NCI-H2227 (cell line): ENCODE results near the gene NRXN3.

Source experiments
- DNase-seq: peaks from one replicate; lab custom pipeline; 2025; ENCODE audit not compliant: unreplicated experiment; lab: John Stamatoyannopoulos, UW

The NRXN3 gene

GRCh38 chr14:79177106-79177505, 1006.9 kb downstream of the NRXN3 start:
- DNase-seq, result no peak

- DNase-seq, result no peak
Observed at GRCh38 chr14:79178719-79179118, 1008.5 kb downstream of the NRXN3 start.

- DNase-seq, result peak; percentile 1
Observed at GRCh38 chr14:79179985-79180384, 1009.8 kb downstream of the NRXN3 start.

- no peak for DNase-seq
Observed at GRCh38 chr14:79180656-79181055, 1010.5 kb downstream of the NRXN3 start.

GRCh38 chr14:79186523-79186922, 1016.4 kb downstream of the NRXN3 start:
- DNase-seq, result no peak

GRCh38 chr14:79193689-79194477, 1023.7 kb downstream of the NRXN3 start:
- no peak for DNase-seq

- no peak for DNase-seq
Observed at GRCh38 chr14:79196216-79196615, 1026.0 kb downstream of the NRXN3 start.

- DNase-seq, result no peak
Observed at GRCh38 chr14:79197516-79197915, 1027.3 kb downstream of the NRXN3 start.

GRCh38 chr14:79199217-79199616, 1029.0 kb downstream of the NRXN3 start:
- no peak for DNase-seq

GRCh38 chr14:79201564-79202207, 1031.5 kb downstream of the NRXN3 start:
- no peak for DNase-seq

GRCh38 chr14:79204591-79204990, 1034.4 kb downstream of the NRXN3 start:
- DNase-seq, result no peak

- no peak for DNase-seq
Observed at GRCh38 chr14:79209418-79209817, 1039.2 kb downstream of the NRXN3 start.

- no peak for DNase-seq
Observed at GRCh38 chr14:79225815-79226214, 1055.6 kb downstream of the NRXN3 start.

- DNase-seq, result peak; percentile 29
Observed at GRCh38 chr14:79229383-79229909, 1059.3 kb downstream of the NRXN3 start.

- no peak for DNase-seq
Observed at GRCh38 chr14:79242666-79243065, 1072.5 kb downstream of the NRXN3 start.

GRCh38 chr14:79246173-79246572, 1076.0 kb downstream of the NRXN3 start:
- no peak for DNase-seq

GRCh38 chr14:79248126-79248525, 1078.0 kb downstream of the NRXN3 start:
- DNase-seq, result no peak

GRCh38 chr14:79248771-79249170, 1078.6 kb downstream of the NRXN3 start:
- peak; percentile 21 for DNase-seq

GRCh38 chr14:79251278-79251677, 1081.1 kb downstream of the NRXN3 start:
- no peak for DNase-seq

- DNase-seq, result no peak
Observed at GRCh38 chr14:79253576-79253975, 1083.4 kb downstream of the NRXN3 start.

GRCh38 chr14:79254069-79254775, 1084.0 kb downstream of the NRXN3 start:
- no peak for DNase-seq

- DNase-seq, result no peak
Observed at GRCh38 chr14:79256380-79256779, 1086.2 kb downstream of the NRXN3 start.
